H4 (cell line): ENCODE results near the gene TMEFF2. TPM values are rescaled to one million over a fixed set of nuclear protein-coding genes. Genes with fewer than 3 reads are reported as not detected.
"Not testable (repeated sequence)": the region's sequence is repeated elsewhere in the genome, so short reads cannot be mapped to it uniquely, and the experiment has no call there.

ENCODE experiments used
- DNase-seq: peaks from one replicate; pipeline ENCODE4 v3.0.0-alpha.2; 2015; ENCODE audit warnings: low spot score
- total RNA-seq: library from RNA; depleted of rRNA; stranded (reverse); fragments of >200 nt; shearing (Covaris generic); gene quantifications from 2 replicates; pipeline ENCODE4 v1.2.3, GENCODE V29; 2014

The TMEFF2 gene
- total RNA-seq, 1 experiment from 2014 or later, result 5.0 TPM

DNA sequence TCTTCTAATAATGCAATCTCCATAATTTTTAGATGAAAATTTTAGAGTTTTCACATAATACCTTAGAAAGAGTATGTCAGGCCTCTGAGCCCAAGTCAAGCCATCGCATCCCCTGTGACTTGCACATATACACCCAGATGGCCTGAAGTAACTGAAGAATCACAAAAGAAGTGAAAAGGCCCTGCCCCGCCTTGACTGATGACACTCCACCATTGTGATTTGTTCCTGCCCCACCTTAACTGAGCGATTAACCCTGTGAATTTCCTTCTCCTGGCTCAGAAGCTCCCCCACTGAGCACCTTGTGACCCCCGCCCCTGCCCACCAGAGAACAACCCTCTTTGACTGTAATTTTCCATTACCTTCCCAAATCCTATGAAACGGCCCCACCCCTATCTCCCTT is 64.4 kb downstream of the TMEFF2 start:
- DNase-seq, result not testable (repeated sequence)

DNA sequence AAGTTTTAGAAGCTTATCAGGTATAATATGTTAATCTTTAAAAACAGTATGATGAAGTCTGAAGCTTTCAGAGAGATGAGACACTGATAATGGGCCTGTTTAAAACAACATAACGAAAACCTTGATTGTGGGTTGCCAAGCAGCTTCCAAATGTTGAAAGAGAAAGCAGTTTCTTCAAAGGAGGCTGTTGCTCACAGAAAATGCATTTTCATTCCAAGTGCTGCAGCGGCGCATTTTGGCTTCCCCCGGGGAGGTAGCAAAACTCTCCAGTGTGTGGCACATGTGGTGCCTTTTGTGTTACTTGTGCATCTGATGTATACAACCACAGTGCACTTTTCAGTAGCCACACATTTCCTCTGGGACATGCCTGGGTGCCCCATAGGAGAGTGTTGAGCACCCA is 66.1 kb downstream of the TMEFF2 start:
- no peak for DNase-seq

DNA sequence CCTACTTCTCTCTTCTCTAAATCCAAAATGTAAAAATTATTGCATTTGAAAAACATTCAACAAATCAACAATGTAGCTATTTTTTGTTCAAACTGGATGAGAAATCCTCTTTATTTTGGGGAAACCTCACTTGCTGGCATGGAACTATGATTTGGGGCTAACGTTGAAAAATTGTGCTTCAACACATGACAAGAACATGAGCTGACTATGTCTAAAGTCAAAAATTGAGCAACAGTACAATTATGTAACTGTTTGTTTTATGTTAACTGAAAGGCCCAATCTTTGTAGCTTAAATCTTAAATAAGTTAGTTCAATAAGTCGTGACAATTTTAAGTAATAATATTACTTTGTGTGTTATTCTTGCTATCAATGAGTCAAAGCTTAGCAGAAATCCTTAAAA is 67.3 kb downstream of the TMEFF2 start:
- DNase-seq, result no peak

DNA sequence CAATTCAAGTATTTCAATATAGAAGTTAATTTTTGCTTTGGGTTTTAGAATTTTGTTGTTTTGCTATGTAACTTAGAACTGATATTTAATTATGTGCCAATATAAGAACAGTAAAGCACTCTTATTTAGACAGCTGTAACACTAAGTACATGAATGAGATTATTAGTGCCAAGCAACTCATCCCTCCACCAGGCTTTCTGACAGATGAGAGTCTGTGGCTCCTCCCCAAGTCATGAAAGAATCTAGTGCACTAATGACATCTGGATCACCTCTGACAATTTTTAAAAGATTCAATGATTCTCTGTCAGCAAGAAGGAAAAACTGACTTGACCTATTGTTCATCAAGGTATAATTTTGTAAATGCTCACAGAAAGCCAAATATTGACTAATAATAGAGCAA is 67.8 kb downstream of the TMEFF2 start:
- no peak for DNase-seq

DNA sequence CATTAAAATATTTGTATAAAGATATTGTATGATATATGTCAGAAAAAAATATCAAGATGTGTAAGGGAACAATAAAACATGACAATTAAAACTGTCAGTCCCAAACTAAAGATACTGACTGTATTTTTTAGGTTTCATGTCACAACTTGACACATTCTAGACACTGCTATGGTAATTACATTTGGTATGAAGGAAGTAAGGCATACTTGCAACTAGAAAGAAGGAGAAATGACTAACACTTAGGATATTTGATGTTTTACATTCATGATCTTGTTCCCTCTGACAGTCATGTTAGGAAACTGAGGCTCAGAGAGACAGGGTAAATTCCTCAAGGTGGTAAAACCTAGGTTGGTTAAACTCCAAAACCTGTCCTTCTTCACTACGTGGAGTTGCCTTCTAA is 68.3 kb downstream of the TMEFF2 start:
- DNase-seq, result no peak

DNA sequence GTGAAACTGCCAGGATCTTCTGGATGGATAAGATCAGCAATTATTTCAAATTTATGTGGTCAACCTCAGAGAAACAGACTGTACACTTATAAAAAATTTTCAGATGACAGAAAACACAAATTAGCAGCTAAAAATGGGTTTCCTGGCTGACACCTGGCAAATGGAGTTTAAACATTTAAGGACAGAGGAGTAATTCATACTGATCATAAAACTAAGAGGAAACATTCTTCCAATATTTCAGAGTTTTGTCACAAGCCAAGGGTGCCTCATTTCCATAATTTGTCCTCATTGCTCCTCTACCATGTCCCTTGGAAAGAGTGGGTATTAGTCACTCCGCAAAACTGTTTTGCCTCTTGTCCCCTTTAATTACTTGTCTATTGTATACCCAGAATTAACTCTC is 70.2 kb downstream of the TMEFF2 start:
- DNase-seq, result no peak

DNA sequence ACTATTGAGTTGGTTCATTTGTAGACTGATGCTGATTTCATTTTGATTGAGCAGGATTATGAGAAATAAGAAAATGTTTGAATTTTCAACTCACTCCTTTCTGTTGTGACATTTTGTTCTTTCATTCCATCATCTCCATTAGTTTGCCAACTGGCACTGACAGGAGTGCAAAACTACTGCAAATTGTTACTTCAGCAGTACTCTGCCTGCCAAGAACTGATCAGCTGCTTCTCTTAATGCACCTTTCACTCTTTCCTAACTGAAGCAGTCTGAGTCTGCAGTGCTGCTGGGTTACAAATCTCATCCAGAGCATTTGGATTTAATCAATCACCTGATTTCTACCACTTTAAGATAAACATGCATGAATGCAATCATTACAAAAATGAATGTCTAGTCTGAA is 70.9 kb downstream of the TMEFF2 start:
- no peak for DNase-seq

DNA sequence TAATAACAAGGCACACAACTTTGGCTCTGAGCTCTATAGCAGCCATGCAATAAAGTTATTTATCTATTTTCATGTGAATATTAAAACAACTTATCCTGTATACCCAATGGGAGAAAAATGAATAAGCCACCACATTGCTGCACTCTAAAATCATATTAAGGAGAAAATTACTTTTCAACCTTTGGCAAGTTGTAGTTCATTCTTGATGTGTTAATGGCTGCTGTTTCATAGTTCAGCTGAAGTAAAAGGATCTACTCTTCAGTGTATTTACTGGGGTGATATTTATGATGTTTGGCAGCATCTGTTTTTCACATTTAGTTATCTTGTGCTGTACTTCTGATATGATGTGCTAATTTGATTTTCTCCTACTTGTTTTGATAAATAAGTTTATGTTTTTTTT is 71.8 kb downstream of the TMEFF2 start:
- DNase-seq, result no peak

- DNase-seq, result no peak
These were observed 72.6 kb downstream of the TMEFF2 start for GRCh38 chr2:192122141-192122540.

DNA sequence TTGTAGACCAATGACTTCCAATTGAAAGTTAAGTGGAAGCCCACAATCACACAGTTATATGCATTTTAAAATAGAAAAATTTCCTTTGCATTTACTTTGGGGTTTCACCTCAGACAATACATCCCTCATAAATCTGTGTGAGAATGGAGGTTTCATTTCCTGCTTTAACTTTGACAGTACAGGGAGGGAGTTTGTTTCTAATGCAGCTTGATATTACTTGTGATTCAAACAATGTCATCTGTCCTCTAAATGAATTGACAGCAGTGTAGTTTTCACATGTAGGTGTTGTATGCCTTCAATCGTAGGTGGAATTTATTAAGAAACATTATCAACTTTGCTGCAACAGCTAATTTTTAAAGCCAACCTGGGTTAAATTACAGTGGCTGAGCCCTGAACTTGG is 75.2 kb downstream of the TMEFF2 start:
- no peak for DNase-seq

GRCh38 chr2:192117705-192118104 is 77.0 kb downstream of the TMEFF2 start:
- no peak for DNase-seq

DNA sequence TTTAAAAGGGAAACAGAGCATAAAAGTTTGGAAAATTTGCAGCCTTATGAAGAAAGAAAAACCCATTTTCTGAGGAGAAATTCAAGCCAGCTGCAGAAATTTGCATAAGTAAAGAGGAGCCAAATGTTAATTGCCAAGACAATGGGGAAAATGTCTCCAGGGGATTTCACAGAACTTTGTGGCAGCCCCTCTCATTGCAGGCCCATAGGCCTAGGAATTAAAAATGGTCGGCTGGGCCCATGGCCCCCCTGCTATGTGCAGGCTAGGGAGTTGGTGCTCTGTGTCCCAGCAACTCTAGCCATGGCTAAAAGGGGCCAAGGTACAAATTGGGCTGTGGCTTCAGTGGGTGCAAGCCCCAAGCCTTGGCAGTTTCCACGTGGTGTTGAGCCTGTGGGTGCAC is 83.2 kb downstream of the TMEFF2 start:
- DNase-seq, result not testable (repeated sequence)

GRCh38 chr2:192099742-192100141 is 95.0 kb downstream of the TMEFF2 start:
- DNase-seq, result no peak

- DNase-seq, result no peak
These were observed 95.8 kb downstream of the TMEFF2 start for GRCh38 chr2:192098814-192099491.

GRCh38 chr2:192091476-192091875 is 103.3 kb downstream of the TMEFF2 start:
- DNase-seq, result no peak

DNA sequence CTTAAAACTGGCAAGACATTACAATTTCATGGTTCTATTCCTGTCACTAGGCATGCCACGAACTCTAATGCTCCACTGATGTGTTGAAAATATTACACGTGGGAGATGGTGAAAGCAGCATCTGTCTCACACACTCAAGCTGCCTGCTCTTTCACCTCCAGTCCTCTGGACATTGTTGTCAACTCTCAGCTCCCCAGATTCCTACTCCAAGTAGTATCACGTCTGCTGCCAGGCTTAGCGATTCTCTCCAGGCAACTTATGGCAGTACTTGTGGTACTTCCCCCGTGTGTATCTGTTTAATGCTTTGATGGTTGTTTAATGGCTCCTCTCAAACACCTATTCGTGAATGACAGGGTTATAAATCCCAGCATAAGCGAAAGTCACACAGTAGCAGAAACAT is 103.8 kb downstream of the TMEFF2 start:
- DNase-seq, result no peak

DNA sequence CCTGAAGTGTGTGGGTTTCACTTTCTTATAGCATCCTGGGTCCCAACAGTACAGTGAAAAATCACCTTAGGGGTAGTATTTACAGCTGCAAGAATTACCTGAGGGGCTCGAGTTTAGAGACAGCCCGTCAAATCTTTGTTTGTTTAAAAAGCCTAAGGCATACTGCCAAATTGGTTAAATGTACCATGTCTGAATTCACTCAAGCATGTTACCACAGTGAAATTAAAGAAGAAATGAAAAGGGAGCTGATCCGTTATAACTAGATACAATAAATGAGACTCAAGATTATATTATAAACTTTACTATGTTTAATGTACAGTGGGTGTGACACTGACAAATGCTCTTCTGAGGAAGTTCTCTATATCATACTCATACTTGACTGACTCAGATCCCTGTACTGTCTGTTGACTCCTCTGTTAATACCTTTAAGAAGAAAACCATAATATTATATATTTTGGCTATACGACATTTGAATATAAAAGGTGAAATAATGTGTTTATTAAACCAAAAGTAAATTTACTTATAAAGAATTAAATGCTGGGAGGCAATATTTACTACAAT is 107.3 kb downstream of the TMEFF2 start:
- DNase-seq, result no peak

GRCh38 chr2:192082121-192082520 is 112.6 kb downstream of the TMEFF2 start:
- no peak for DNase-seq

GRCh38 chr2:192080096-192080495 is 114.6 kb downstream of the TMEFF2 start:
- not testable (repeated sequence) for DNase-seq

- DNase-seq, result no peak
These were observed 120.9 kb downstream of the TMEFF2 start for GRCh38 chr2:192073878-192074277.

- DNase-seq, result no peak
These were observed 122.0 kb downstream of the TMEFF2 start for GRCh38 chr2:192072778-192073177.

DNA sequence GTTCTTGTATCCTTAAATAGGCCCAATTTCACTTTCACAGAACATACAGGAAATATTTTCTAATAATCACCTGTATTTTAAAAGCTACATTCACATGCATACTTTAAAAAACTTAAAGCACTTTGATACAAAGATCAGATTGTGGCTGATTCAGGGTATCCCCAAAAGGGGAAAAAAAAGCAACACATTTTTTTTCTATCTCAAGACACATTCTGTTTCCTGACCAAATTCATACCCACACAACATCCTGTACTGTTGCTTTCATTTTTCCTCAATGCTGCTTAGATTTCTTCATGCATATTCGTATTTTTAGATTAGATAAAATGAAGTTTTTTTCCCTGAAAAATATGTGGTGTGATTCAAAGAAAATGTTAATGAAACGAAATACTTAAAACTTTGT is 122.5 kb downstream of the TMEFF2 start:
- no peak for DNase-seq

GRCh38 chr2:192070099-192070498 is 124.6 kb downstream of the TMEFF2 start:
- no peak for DNase-seq

GRCh38 chr2:192069417-192069816 is 125.3 kb downstream of the TMEFF2 start:
- DNase-seq, result no peak
